GM23338 (cell line): Measurements from ENCODE around the gene SESN1. TPM values are rescaled to one million over a fixed set of nuclear protein-coding genes. Genes with fewer than 3 reads are reported as not detected.

Experiments
- ATAC-seq: fragments of 200-7000 bp; cut with Tn5 transposase; 3 replicates; pipeline ENCODE4 v1.9.1; 2020
- DNase-seq: peaks from one replicate; pipeline ENCODE4 v3.0.0-alpha.2; 2015; ENCODE audit warnings: low spot score
- H2AFZ ChIP-seq: fragments of 200-600 bp; sonication (generic); 2 replicates; pipeline ENCODE4 v1.8.0; 2016; ENCODE audit warnings: antibody characterized with exemption, mild to moderate bottlenecking, moderate library complexity
- H3F3A ChIP-seq: fragments of 200-600 bp; sonication (generic); replicated peaks from 2 replicates; pipeline ENCODE4 v1.8.0; 2017; ENCODE audit warnings: antibody characterized with exemption, mixed run types, low read depth
- H3K27ac ChIP-seq: fragments of 200-600 bp; sonication (generic); 2 replicates; pipeline ENCODE4 v1.6.1; 2016; ENCODE audit warnings: low read depth
- H3K27me3 ChIP-seq: fragments of 200-600 bp; sonication (generic); 2 replicates; pipeline ENCODE4 v1.8.0; 2016; ENCODE audit warnings: mild to moderate bottlenecking, mixed run types, moderate library complexity; ENCODE audit not compliant: insufficient read depth
- H3K36me3 ChIP-seq: fragments of 200-600 bp; sonication (generic); 2 replicates; pipeline ENCODE4 v1.8.0; 2016; ENCODE audit warnings: mild to moderate bottlenecking; ENCODE audit not compliant: insufficient read depth
- H3K4me1 ChIP-seq: fragments of 200-600 bp; sonication (generic); 2 replicates; pipeline ENCODE4 v1.8.0; 2016; ENCODE audit warnings: mild to moderate bottlenecking, moderate library complexity; ENCODE audit not compliant: insufficient read depth
- H3K4me2 ChIP-seq: fragments of 200-600 bp; sonication (generic); 2 replicates; pipeline ENCODE4 v1.7.1; 2017; ENCODE audit warnings: mixed run types
- H3K4me3 ChIP-seq: fragments of 200-600 bp; sonication (generic); 2 replicates; pipeline ENCODE4 v1.6.1; 2016; ENCODE audit warnings: mixed run types
- H3K79me2 ChIP-seq: fragments of 200-600 bp; sonication (generic); replicated peaks from 2 replicates; pipeline ENCODE4 v1.8.0; 2017; ENCODE audit warnings: mild to moderate bottlenecking; ENCODE audit not compliant: insufficient read depth
- H3K9me2 ChIP-seq: fragments of 200-600 bp; sonication (generic); 2 replicates; pipeline ENCODE4 v1.8.0; 2017; ENCODE audit not compliant: insufficient read depth
- H4K20me1 ChIP-seq: fragments of 200-600 bp; sonication (generic); replicated peaks from 2 replicates; pipeline ENCODE4 v1.8.0; 2017; ENCODE audit warnings: mild to moderate bottlenecking; ENCODE audit not compliant: insufficient read depth
- H3K27ac Mint-ChIP-seq: 2 replicates; pipeline ENCODE4 v1.8.0; 2020; ENCODE audit warnings: inconsistent platforms, mild to moderate bottlenecking, moderate library complexity, mixed read lengths
- H3K27me3 Mint-ChIP-seq: 3 replicates; pipeline ENCODE4 v1.8.0; 2022; ENCODE audit warnings: low read depth, mild to moderate bottlenecking, moderate library complexity, mixed read lengths, inconsistent platforms; ENCODE audit not compliant: insufficient read depth, poor library complexity
- H3K36me3 Mint-ChIP-seq: 3 replicates; pipeline ENCODE4 v1.8.0; 2021; ENCODE audit warnings: low read depth, mild to moderate bottlenecking, inconsistent platforms, moderate library complexity, mixed read lengths
- H3K4me1 Mint-ChIP-seq: 3 replicates; pipeline ENCODE4 v1.8.0; 2020; ENCODE audit warnings: mild to moderate bottlenecking, inconsistent platforms, mixed read lengths
- H3K4me3 Mint-ChIP-seq: 3 replicates; pipeline ENCODE4 v1.8.0; 2021; ENCODE audit warnings: moderate library complexity, mild to moderate bottlenecking, inconsistent platforms, mixed read lengths
- H3K9me3 Mint-ChIP-seq: 3 replicates; pipeline ENCODE4 v1.8.0; 2020; ENCODE audit warnings: moderate library complexity, mild to moderate bottlenecking, inconsistent platforms, mixed read lengths
- CREB1 ChIP-seq: fragments of 250-450 bp; sonication (Bioruptor Pico); IDR thresholded peaks from 2 replicates; pipeline ENCODE4 v1.5.0; 2020; ENCODE audit warnings: low read depth, mild to moderate bottlenecking, moderate library complexity
- EZH2phosphoT487 ChIP-seq: fragments of 200-600 bp; sonication (generic); IDR thresholded peaks from one replicate; pipeline ENCODE4 v1.8.1; 2018; ENCODE audit warnings: antibody characterized with exemption; ENCODE audit not compliant: unreplicated experiment
- JUNB ChIP-seq: IDR thresholded peaks from one replicate; pipeline ENCODE4 v1.6.1; 2016; ENCODE audit warnings: antibody characterized with exemption; ENCODE audit not compliant: unreplicated experiment
- NANOG ChIP-seq: IDR thresholded peaks from 2 replicates; pipeline ENCODE4 v1.6.1; 2016; ENCODE audit warnings: antibody characterized with exemption, borderline replicate concordance
- POLR2AphosphoS5 ChIP-seq: IDR thresholded peaks from 2 replicates; pipeline ENCODE4 v1.6.1; 2016; ENCODE audit warnings: antibody characterized with exemption, low read depth
- STAT1 ChIP-seq: IDR thresholded peaks from one replicate; pipeline ENCODE4 v1.6.1; 2016; ENCODE audit warnings: antibody characterized with exemption; ENCODE audit not compliant: unreplicated experiment
- ZNF114 ChIP-seq: fragments of 250-450 bp; sonication (Bioruptor Pico); IDR thresholded peaks from 2 replicates; pipeline ENCODE4 v1.5.0; 2020; ENCODE audit warnings: mild to moderate bottlenecking, moderate library complexity
- ZNF331 ChIP-seq: fragments of 250-450 bp; sonication (Bioruptor Pico); IDR thresholded peaks from 2 replicates; pipeline ENCODE4 v1.5.0; 2020; ENCODE audit warnings: low read depth, mild to moderate bottlenecking, moderate library complexity
- polyA plus RNA-seq: library from polyadenylated mRNA; unstranded; fragments of >200 nt; fragmentation: Nextera tagmentation; extraction: Ambion mirVana; gene quantifications from 2 replicates; pipeline ENCODE4 v1.2.1, GENCODE V29; 2016
- total RNA-seq: library from RNA; depleted of rRNA; stranded (reverse); fragments of >200 nt; shearing (Covaris generic); gene quantifications from 2 replicates; pipeline ENCODE4 v1.2.3, GENCODE V29; 2014
- TF ChIP-seq, protein P1 (sequence below): IDR thresholded peaks from 2 replicates; pipeline ENCODE4 v1.6.1; 2016; ENCODE audit warnings: antibody characterized with exemption
- TF ChIP-seq, protein P2 (sequence below), 2 experiments: fragments of 200-600 bp in 1 of 2; sonication (generic) in 1 of 2; conservative IDR thresholded peaks; 2 replicates each; pipeline versions ENCODE4 v1.5.1 to v1.6.1; 2016 to 2017; ENCODE audit warnings: antibody characterized with exemption in 2 of 2, low read depth in 2 of 2, mild to moderate bottlenecking in 2 of 2, moderate library complexity in 1 of 2
- TF ChIP-seq, protein P3 (sequence below): fragments of 250-450 bp; sonication (Bioruptor Pico); IDR thresholded peaks from 2 replicates; pipeline ENCODE4 v1.5.0; 2020; ENCODE audit warnings: mild to moderate bottlenecking, moderate library complexity

The SESN1 gene
- total and polyA plus RNA-seq, 2 experiments from 2014 or later = 26.2 to 36.4 TPM

DNA sequence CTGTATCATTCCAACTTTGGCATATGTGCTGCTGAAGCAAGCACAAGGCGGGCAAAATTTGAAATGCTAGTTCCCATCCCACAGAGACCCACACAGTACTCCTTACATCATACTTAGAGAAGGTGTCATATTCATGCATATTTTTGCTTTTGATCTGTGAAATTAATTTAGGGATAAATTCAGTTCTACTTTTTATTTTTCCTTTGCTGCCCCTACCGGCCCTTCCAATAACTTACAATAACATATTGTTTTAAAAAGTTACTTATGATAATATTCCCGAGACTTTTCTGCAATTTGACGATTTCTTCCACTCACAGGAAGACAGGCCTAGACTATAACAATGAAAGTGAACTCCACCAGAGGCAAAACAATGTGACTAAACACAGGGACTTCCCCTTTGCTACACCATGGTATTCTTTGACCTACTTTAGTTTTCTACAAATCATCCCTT lies 35.0 kb downstream of the SESN1 start (continued):
- TF ChIP-seq ZNF114 = no peak

DNA sequence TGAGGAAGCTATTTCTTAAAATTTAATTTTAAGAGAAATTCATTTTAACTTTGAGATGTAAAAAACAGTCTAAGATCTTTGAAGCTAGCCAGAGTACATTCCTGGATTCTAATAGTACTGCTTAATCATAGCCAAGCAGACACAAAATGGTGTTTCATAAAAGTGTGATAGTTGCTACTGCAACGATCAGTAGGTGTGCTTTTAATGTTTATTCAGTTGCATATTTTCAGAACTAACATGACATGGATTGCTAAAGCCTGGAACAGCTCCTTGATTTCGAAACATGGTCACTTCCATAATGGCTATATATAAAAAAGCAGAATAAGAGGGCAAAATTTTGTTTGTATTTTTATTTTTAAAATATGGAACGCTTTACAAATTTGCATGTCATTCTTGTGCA lies 35.5 kb downstream of the SESN1 start:
- DNase-seq (no peak), ATAC-seq (no peak)
- Histone ChIP-seq H3F3A (no peaks in the 10 kb centered on the region), H4K20me1 (no peaks in the 10 kb centered on the region), H3K27ac (no peak overlapping the region), H3K27me3 (no peaks in the 10 kb centered on the region), H3K4me3 (no peak overlapping the region), H3K4me1 (no peaks in the 10 kb centered on the region), H3K4me2 (no peak overlapping the region), H3K79me2 (no peaks in the 10 kb centered on the region), H3K36me3 (no peaks in the 10 kb centered on the region), H2AFZ (no peak overlapping the region), H3K9me2 (no peaks in the 10 kb centered on the region)
- H3K36me3 Mint-ChIP-seq = no peaks in the 10 kb centered on the region
- peaks cover 14% of the 10 kb centered on the region for H3K4me1 Mint-ChIP-seq
- H3K4me3 Mint-ChIP-seq = no peak overlapping the region
- H3K9me3 Mint-ChIP-seq = no peaks in the 10 kb centered on the region
- no peak for TF ChIP-seq JUNB
- TF ChIP-seq, protein P1, sequence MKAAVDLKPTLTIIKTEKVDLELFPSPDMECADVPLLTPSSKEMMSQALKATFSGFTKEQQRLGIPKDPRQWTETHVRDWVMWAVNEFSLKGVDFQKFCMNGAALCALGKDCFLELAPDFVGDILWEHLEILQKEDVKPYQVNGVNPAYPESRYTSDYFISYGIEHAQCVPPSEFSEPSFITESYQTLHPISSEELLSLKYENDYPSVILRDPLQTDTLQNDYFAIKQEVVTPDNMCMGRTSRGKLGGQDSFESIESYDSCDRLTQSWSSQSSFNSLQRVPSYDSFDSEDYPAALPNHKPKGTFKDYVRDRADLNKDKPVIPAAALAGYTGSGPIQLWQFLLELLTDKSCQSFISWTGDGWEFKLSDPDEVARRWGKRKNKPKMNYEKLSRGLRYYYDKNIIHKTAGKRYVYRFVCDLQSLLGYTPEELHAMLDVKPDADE = no peak
- no peak for TF ChIP-seq POLR2AphosphoS5
- TF ChIP-seq, protein P2, sequence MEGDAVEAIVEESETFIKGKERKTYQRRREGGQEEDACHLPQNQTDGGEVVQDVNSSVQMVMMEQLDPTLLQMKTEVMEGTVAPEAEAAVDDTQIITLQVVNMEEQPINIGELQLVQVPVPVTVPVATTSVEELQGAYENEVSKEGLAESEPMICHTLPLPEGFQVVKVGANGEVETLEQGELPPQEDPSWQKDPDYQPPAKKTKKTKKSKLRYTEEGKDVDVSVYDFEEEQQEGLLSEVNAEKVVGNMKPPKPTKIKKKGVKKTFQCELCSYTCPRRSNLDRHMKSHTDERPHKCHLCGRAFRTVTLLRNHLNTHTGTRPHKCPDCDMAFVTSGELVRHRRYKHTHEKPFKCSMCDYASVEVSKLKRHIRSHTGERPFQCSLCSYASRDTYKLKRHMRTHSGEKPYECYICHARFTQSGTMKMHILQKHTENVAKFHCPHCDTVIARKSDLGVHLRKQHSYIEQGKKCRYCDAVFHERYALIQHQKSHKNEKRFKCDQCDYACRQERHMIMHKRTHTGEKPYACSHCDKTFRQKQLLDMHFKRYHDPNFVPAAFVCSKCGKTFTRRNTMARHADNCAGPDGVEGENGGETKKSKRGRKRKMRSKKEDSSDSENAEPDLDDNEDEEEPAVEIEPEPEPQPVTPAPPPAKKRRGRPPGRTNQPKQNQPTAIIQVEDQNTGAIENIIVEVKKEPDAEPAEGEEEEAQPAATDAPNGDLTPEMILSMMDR (conservative IDR thresholded peaks at IDR 0.05; ENCODE audit: low read depth in 2 of 2) = no peak
- TF ChIP-seq CREB1 (CRISPR knock-in tag) = no peak
- TF ChIP-seq ZNF331 (CRISPR knock-in tag) = no peak
- TF ChIP-seq EZH2phosphoT487 = no peak
- TF ChIP-seq NANOG = no peak
- H3K27ac Mint-ChIP-seq = no peak overlapping the region
- H3K27me3 Mint-ChIP-seq = no peaks in the 10 kb centered on the region

DNA sequence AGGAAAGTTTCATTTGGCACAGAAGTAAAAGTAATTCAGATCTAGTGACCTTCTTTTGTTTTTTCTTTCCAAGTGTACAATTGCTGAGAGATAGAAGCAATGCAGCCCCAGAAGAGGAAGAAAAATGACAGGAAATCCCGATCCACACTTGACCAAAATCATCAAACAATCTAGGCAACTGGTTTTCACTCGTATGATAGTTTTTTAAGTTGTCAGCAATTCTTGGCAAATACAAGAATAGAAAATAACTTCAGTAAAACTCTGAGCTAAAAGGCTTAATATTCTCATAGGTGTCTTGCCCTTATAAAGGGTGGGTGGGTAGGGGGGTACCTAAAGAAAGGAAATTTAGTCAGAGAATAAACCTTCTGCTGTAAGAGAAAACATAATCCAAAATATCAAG lies 36.0 kb downstream of the SESN1 start:
- no peak overlapping the region for H3K4me3 ChIP-seq
- no peak for ATAC-seq
- H3K4me2 ChIP-seq = no peak overlapping the region
- H3K4me1 Mint-ChIP-seq = peaks cover 18% of the 10 kb centered on the region
- H3K27ac Mint-ChIP-seq = no peak overlapping the region
- H3K4me3 Mint-ChIP-seq = no peak overlapping the region
- H3K36me3 ChIP-seq = no peaks in the 10 kb centered on the region
- peaks cover under 1% of the 10 kb centered on the region; the same call in 1 of the 2 replicates for H3K4me1 ChIP-seq
- no peaks in the 10 kb centered on the region for H3F3A ChIP-seq
- no peaks in the 10 kb centered on the region for H3K9me2 ChIP-seq
- DNase-seq = no peak
- no peak overlapping the region for H3K27ac ChIP-seq
- no peaks in the 10 kb centered on the region for H3K27me3 ChIP-seq
- H3K9me3 Mint-ChIP-seq = no peaks in the 10 kb centered on the region
- H2AFZ ChIP-seq = no peak overlapping the region
- no peaks in the 10 kb centered on the region for H3K27me3 Mint-ChIP-seq
- H3K36me3 Mint-ChIP-seq = no peaks in the 10 kb centered on the region
- H3K79me2 ChIP-seq = no peaks in the 10 kb centered on the region
- H4K20me1 ChIP-seq = no peaks in the 10 kb centered on the region
- TF ChIP-seq, protein P3, sequence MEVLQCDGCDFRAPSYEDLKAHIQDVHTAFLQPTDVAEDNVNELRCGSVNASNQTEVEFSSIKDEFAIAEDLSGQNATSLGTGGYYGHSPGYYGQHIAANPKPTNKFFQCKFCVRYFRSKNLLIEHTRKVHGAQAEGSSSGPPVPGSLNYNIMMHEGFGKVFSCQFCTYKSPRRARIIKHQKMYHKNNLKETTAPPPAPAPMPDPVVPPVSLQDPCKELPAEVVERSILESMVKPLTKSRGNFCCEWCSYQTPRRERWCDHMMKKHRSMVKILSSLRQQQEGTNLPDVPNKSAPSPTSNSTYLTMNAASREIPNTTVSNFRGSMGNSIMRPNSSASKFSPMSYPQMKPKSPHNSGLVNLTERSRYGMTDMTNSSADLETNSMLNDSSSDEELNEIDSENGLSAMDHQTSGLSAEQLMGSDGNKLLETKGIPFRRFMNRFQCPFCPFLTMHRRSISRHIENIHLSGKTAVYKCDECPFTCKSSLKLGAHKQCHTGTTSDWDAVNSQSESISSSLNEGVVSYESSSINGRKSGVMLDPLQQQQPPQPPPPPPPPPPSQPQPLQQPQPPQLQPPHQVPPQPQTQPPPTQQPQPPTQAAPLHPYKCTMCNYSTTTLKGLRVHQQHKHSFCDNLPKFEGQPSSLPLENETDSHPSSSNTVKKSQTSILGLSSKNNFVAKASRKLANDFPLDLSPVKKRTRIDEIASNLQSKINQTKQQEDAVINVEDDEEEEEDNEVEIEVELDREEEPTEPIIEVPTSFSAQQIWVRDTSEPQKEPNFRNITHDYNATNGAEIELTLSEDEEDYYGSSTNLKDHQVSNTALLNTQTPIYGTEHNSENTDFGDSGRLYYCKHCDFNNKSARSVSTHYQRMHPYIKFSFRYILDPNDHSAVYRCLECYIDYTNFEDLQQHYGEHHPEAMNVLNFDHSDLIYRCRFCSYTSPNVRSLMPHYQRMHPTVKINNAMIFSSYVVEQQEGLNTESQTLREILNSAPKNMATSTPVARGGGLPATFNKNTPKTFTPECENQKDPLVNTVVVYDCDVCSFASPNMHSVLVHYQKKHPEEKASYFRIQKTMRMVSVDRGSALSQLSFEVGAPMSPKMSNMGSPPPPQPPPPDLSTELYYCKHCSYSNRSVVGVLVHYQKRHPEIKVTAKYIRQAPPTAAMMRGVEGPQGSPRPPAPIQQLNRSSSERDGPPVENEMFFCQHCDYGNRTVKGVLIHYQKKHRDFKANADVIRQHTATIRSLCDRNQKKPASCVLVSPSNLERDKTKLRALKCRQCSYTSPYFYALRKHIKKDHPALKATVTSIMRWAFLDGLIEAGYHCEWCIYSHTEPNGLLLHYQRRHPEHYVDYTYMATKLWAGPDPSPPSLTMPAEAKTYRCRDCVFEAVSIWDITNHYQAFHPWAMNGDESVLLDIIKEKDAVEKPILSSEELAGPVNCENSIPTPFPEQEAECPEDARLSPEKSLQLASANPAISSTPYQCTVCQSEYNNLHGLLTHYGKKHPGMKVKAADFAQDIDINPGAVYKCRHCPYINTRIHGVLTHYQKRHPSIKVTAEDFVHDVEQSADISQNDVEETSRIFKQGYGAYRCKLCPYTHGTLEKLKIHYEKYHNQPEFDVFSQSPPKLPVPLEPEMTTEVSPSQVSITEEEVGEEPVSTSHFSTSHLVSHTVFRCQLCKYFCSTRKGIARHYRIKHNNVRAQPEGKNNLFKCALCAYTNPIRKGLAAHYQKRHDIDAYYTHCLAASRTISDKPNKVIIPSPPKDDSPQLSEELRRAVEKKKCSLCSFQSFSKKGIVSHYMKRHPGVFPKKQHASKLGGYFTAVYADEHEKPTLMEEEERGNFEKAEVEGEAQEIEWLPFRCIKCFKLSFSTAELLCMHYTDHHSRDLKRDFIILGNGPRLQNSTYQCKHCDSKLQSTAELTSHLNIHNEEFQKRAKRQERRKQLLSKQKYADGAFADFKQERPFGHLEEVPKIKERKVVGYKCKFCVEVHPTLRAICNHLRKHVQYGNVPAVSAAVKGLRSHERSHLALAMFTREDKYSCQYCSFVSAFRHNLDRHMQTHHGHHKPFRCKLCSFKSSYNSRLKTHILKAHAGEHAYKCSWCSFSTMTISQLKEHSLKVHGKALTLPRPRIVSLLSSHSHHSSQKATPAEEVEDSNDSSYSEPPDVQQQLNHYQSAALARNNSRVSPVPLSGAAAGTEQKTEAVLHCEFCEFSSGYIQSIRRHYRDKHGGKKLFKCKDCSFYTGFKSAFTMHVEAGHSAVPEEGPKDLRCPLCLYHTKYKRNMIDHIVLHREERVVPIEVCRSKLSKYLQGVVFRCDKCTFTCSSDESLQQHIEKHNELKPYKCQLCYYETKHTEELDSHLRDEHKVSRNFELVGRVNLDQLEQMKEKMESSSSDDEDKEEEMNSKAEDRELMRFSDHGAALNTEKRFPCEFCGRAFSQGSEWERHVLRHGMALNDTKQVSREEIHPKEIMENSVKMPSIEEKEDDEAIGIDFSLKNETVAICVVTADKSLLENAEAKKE = no peak
- TF ChIP-seq, protein P1 = no peak
- TF ChIP-seq STAT1 (no peak), JUNB (no peak), POLR2AphosphoS5 (no peak), ZNF114 (no peak)
